ENCODE results near the gene SLC1A2. TPM values are rescaled to one million over a fixed set of nuclear protein-coding genes. Genes with fewer than 3 reads are reported as not detected.

SLC1A2 gene
- total and polyA plus RNA-seq, 11 donors: 0.80 to 23.5 (median 5.2) TPM

GRCh38 chr11:35373284-35373933 lies 45.9 kb downstream of the SLC1A2 start:
- TF ChIP-seq POLR2A (IDR thresholded peaks at IDR 0.05) (no peak), CTCF (IDR thresholded peaks at IDR 0.05) (peak in 2 of 12 donors; percentile 4 to 25)
- ATAC-seq (peak in 3 of 4 donors; percentile 36 to 71 (median 71)), DNase-seq (peak in 1 of 5 donors; percentile 21)
- peaks cover 0 to 31% (median 9%) of the 10 kb centered on the region in 12 donors for H3K4me1 ChIP-seq
- WGBS, 4 donors: 85 to 93% (median 90%) methylated on average over 2 of the region's 2 CpGs
- no peaks in the 10 kb centered on the region for H3K27me3 ChIP-seq
- H3K36me3 ChIP-seq: no peaks in the 10 kb centered on the region
- no peaks in the 10 kb centered on the region for H3K9me3 ChIP-seq
- H3K27ac ChIP-seq: peak overlapping the region in 2 of 12 donors; percentile 38 to 41
- no peak overlapping the region for H3K4me3 ChIP-seq
- intact Hi-C loops (cut with DNase I): loop anchor here in 1 of 10 donors (10.0 kb wide), 1 partner anchor 129 kb away; no protein-coding TSS in a partner anchor

GRCh38 chr11:35372565-35373283 lies 46.6 kb downstream of the SLC1A2 start:
- DNase-seq: no peak
- WGBS, 4 donors: 77 to 90% (median 89%) methylated on average over 3 of the region's 3 CpGs
- intact Hi-C loops (cut with DNase I): loop anchor here in 1 of 10 donors (10.0 kb wide), 1 partner anchor 128 kb away; no protein-coding TSS in a partner anchor
- no peak for ATAC-seq
- Histone ChIP-seq H3K36me3 (no peaks in the 10 kb centered on the region), H3K9me3 (no peaks in the 10 kb centered on the region), H3K4me1 (peaks cover 0 to 34% (median 9%) of the 10 kb centered on the region in 12 donors), H3K27me3 (no peaks in the 10 kb centered on the region), H3K4me3 (no peak overlapping the region), H3K27ac (peak overlapping the region in 2 of 12 donors; percentile 38 to 41)
- TF ChIP-seq CTCF (IDR thresholded peaks at IDR 0.05) (no peak), POLR2A (IDR thresholded peaks at IDR 0.05) (no peak)

- intact Hi-C loops (cut with DNase I): loop anchor here in 1 of 10 donors (10.0 kb wide), 2 partner anchors 63 to 123 kb away; no protein-coding TSS in a partner anchor
- Histone ChIP-seq H3K27ac (peak overlapping the region in 11 of 12 donors; percentile 12 to 91 (median 80)), H3K9me3 (peaks cover 0 to 9% (median 0%) of the 10 kb centered on the region in 12 donors), H3K36me3 (no peaks in the 10 kb centered on the region), H3K4me1 (peaks cover 2 to 44% (median 23%) of the 10 kb centered on the region in 12 donors), H3K4me3 (no peak overlapping the region), H3K27me3 (no peaks in the 10 kb centered on the region)
- DNase-seq (peak in 2 of 5 donors; percentile 20 to 38), ATAC-seq (peak; percentile 23 to 78 (median 54))
- TF ChIP-seq CTCF (IDR thresholded peaks at IDR 0.05) (no peak), POLR2A (IDR thresholded peaks at IDR 0.05) (no peak)
- 47 to 53% (median 48%) methylated on average over 4 of the region's 4 CpGs for WGBS, 4 donors
Observed at GRCh38 chr11:35367491-35367890, 51.9 kb downstream of the SLC1A2 start.

GRCh38 chr11:35366798-35367197 lies 52.6 kb downstream of the SLC1A2 start:
- TF ChIP-seq CTCF (IDR thresholded peaks at IDR 0.05) (no peak), POLR2A (IDR thresholded peaks at IDR 0.05) (no peak)
- Histone ChIP-seq H3K27ac (peak overlapping the region in 10 of 12 donors; percentile 51 to 91 (median 81)), H3K9me3 (peaks cover 0 to 9% (median 0%) of the 10 kb centered on the region in 12 donors), H3K36me3 (no peaks in the 10 kb centered on the region), H3K4me3 (no peak overlapping the region), H3K4me1 (peaks cover 2 to 44% (median 23%) of the 10 kb centered on the region in 12 donors), H3K27me3 (no peaks in the 10 kb centered on the region)
- no peak for DNase-seq
- intact Hi-C loops (cut with DNase I): loop anchor here in 1 of 10 donors (10.0 kb wide), 2 partner anchors 62 to 122 kb away; no protein-coding TSS in a partner anchor
- 79 to 93% (median 83%) methylated on average over 1 of the region's 1 CpG for WGBS, 4 donors
- ATAC-seq: no peak

Data from heart left ventricle (tissue), 16 donors.